HG03280 (cell line): Measurements from ENCODE around the gene CCDC184.

Experiments
- ATAC-seq: cut with Tn5 transposase; IDR thresholded peaks from one replicate; pipeline ENCODE4 v1.9.1; 2021; ENCODE audit warnings: mild to moderate bottlenecking, moderate library complexity; ENCODE audit not compliant: unreplicated experiment

The CCDC184 gene

DNA sequence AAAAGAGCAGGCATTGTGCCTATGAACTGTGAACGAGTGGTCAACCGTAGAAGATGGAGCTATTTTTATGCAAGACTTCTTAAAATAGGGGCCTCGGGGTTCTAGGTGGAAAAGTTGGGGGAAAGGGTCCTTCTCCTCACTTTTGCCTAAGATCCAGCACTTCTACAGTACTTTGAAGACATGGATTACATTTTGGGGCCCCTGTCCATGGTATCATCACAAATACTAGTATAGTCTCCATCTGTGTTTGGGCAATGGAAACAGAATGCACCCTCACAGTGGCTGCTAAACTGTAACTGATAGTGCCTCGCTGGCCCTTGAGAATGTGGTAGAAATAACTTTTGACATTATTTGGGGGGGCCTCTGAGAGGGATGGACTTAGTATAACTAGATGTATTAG, 5.5 kb upstream of the CCDC184 start:
- ATAC-seq: no peak

DNA sequence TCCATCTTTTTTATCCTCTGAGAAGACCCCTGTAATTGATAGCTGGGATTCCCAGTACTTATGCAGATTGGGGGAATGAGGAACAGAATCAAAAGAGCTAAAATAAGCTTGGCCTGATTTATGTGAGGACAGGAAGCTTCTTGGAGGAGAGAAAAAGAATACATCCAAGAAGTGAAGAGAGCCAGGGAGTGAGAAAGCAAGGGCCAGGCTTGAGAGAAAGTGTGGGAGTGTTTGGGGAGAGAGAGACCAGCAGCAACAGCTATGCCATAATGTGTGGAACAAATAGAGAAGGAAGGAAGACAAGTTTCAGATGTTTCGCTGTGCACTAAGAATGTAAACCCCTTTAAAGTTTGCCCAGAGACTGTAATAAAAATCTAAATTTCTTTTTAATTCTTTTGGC, 4.0 kb upstream of the CCDC184 start:
- ATAC-seq: no peak

DNA sequence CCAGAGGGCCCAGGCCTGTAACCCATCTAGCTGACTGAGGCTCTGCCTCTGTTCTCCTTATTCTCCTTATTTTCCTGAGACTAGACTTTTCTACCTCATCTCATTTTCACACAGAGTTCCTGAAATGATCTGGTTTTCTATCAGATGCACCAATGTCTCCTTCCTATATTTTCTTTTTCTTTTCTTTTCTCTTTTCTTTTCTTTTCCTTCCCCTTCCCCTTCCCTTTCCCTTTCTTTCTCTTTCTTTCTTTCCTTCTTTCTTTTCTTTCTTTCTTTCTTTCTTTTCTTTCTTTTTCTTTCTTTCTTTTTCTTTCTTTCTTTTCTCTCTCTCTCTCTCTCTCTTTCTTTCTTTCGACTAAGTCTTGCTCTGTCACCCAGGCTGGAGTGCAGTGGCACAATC, 3.0 kb upstream of the CCDC184 start:
- no peak for ATAC-seq

DNA sequence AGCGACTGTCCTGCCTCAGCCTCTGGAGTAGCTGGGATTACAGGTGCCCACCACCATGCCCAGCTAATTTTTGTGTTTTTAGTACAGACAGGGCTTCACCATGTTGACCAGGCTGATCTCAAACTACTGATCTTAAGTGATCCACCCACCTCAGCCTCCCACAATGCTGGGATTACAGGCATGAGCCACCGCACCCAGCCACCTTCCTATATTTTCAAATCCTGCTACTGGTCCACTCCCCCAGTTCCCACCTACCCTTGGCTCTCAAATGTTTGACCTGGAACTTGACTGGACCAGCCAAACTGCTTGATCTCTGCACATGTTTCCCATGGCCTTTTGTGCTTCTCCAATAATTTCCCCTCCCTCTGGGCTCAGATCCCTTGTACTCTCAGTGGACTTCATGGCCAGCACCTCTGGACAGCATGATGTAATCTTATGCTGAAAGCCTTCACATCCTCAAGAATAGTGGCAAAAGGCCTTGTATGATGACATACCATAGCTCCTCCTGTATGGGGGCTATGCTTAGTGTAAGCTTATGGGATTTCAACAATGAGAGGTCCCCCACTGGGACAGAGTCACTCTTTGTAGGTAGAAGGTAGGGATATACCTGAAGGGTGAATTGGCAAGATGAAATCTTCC, 2.5 kb upstream of the CCDC184 start:
- no peak for ATAC-seq

DNA sequence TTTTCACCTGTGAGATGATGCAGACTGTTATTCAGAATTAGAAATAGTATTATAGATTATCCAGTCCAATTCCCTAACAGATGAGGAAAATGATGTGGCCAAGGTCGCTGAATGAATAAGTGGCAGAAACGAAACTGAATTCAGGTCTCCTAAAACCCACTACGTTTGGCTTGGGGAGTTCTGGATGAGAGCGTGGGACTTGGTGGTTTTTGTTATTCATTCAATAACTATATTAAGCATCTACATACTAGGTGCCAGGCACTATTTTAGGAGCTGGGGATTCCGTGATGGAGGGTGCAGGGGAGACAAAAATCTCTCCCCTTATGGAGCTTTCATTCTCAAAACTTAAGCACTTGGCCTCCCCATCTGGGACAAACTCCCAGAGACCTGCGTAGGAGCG, 813 bp upstream of the CCDC184 start:
- no peak for ATAC-seq

DNA sequence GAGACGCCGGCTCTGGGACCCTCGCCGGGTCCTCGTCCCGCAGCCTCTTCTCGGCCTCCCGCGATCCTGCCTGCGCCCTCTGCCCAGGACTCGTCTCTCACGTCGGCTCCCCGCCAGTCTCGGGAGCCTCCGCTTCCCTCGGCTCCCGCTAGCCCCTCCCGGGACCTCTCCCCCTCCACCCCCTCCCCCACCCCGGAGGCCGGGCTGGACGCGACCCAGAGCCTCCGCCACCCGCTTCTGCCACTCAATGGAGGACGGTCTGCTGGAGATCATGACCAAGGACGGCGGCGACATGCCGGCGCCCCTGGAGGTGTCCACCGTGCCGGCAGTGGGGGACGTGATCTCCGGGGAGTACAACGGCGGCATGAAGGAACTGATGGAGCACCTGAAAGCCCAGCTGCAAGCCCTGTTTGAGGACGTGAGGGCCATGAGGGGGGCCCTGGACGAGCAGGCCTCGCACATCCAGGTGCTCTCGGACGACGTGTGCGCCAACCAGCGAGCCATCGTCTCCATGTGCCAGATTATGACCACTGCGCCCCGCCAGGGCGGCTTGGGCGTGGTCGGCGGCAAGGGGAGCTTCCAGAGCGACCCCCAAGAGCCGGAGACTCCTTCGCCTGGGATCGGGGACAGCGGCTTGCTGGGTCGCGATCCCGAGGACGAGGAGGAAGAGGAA, 568 bp downstream of the CCDC184 start:
- no peak for ATAC-seq

DNA sequence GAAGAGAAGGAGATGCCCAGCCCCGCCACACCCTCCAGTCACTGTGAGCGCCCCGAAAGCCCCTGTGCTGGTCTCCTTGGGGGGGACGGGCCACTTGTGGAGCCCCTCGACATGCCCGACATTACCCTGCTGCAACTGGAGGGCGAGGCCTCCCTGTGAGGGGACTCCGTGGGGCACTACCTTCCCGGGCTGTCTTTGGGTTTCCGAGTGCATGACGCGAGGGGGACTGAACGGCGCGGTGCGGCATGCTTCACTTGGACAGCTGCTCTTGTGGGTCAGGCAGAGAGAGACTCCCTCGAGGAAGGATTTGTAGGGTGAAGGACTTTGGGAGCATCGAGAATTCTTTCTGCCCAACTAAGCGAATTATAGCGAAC, 1.1 kb downstream of the CCDC184 start:
- ATAC-seq: no peak

DNA sequence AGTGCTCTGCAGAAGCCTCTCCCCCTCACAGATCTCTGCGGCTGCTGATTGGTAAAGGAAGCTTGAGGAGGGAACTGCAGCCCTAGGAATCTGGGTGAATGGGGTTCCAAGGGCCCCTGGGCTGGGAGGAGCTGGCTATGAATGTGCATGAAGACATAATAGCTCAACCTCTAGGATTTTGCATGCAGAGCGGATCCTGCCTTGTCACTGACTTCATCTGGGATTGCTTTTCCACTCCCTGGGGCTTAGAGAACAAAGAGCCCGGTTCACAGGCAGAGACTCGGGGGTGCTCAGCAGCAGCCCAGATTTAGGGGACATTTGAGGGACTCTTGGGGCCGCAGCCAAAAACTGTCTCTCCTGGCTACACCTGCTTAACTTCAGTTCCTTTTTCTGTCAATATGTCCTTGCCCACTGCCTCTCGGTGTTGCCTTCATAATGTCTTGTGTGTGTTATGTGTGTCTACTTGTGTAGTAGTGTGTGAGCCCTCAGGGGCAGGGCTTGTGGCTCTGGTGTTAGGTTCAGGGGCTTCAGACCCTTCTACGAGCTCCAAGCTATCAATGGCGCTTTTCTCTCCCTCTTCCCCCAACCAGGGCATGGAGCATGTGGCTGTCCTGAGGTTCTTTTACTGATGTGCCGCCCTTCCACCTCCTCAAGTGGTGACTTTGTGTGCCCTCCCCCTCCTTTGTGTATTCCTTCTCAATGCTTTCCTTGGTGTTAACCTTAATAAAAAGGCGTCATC, 1.9 kb downstream of the CCDC184 start:
- ATAC-seq: no peak

DNA sequence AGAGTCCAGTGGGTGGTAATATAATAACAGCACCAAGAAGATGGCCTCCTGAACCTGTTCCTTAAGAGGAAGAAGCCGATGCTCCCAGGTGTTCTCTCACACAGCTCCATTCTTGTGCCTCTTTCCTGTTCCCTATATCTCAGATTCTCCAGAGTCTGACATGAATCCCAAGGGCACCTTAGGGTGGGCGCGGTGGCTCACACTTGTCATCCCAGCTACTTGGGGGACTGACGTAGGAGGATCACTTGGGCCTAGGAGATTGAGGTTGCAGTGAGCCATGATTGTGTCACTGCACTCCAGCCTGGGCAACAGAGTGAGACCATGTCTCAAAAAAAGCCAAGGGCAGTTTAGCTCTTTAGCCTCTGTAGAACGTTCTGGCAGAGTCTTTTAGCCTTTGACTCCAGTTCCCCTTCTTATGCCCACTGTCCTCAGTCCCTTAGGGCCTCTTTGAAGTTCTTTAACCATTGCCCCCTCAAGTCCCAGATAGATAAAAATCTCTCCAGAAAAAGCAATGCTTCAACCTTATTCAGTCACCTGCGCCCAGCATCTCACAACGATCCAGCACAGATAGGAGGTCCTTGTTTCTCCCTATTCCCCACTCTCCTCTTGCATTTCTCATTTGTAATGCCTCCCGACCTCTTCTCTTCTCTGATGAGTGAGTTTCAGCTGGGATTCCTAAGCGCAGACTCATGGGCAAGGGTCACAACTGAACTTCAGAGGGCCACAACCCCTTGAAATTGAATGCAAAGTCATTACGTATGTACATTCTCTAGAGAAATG, 4.7 kb downstream of the CCDC184 start:
- ATAC-seq: no peak

DNA sequence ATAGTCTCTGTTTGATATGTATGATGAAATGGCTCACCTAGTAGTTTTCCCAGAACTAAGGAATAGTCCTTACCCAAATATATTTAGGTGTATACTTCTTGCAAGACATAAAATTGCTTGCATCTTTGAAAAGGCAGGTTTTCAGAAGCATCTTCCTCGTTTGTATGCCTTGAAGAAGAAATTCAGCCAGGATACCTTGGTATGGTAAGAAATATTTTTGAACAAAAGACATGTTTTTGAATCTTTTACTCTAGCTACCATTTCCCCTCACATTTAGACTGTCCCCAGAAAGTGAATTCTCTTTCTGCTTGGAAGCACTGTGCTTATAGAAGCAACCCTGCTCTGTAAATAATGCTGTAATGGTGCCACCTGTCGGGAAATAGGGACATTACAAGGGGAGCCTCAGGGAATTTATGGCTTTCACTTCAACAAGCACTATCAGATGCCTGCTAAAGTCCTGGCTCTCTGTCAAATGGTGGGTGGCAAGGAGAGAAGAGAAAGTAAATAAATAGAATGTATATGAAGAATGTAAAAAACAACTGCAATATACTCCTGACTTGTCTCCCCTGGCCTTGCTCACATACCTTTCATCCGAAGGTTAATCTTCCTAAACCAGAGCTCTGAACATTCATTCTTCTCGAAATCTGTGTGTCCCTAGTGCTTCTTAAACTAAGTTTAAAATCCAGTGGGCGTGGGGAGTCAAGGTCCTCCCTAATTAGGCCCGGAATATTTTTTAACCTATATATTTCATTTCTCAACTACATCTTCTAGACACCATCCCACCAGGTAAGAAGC, 6.1 kb downstream of the CCDC184 start:
- peak; percentile 51 for ATAC-seq

DNA sequence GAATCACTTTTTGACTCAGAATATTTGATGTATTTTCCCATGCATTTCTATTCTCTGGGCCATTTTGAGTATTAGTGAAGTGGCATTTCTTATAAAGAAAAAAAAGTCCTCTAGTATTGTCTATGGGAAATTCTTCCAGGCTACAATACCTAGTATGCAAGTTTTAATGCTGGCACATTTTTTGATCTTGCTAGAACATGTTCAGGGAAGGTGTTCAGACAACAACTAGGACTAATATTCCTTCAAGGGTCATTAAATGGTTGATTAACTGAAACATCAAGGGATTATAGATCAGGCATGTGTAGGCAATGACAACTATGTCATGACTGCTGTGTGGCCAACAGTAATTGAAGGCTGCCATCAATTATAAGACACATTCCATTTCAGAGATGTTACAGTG, 7.7 kb downstream of the CCDC184 start:
- no peak for ATAC-seq

DNA sequence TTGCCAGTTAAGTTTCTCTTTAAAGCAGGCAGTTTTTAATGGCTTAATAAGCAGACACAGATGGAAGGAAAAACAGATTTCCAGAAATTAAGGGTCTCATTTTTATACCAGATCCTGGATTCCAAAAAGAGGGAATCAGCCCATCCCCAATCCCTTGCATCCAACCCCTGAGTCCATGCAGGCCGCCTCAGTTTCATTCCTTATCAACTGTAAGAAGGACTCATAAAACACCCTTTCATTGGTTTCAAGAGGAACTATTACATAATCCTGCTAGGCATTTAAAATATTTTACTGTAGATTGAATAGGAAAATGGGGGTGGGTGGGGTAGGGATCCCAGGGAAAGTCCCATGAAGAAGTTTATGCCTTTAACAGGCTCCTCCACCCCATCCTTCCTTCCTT, 9.4 kb downstream of the CCDC184 start:
- no peak for ATAC-seq

DNA sequence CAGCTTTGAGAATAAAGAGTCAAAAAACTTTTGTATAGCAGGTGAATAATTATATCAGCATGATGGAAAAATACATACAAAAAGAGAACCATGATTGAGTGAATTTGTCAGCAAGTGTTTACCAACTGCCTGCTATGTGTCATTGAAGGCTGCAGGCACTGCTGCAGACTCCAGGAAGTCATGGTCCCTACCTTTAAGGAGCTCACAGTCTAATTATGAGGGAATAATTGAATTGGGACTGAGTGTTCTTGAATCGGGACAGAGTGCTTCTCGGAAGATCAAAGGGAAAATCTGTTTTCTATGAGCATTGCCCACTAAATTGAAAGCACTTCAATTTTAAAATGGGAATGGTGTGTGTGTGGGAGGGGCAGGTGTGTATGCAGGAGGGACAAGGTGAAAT, 10.2 kb downstream of the CCDC184 start:
- ATAC-seq: no peak

DNA sequence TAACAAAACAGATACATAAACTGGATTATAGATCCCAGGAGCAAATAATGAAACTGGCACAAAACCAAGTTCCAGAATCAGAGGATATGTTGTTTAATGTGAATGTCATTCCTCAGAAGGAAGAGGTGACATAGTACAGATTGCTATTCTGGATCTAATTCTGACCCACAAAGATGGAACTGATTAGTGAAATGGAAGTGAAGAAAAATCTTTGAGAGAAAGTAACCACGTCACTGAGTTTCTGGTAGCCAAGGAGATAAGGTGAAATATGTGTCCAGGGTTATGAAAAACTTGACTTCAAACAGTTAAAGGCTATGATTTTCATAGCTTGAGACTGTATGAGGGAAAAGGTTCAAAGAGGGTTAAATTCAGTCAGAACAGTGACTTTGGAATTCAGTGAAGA, 11.4 kb downstream of the CCDC184 start:
- ATAC-seq: no peak

DNA sequence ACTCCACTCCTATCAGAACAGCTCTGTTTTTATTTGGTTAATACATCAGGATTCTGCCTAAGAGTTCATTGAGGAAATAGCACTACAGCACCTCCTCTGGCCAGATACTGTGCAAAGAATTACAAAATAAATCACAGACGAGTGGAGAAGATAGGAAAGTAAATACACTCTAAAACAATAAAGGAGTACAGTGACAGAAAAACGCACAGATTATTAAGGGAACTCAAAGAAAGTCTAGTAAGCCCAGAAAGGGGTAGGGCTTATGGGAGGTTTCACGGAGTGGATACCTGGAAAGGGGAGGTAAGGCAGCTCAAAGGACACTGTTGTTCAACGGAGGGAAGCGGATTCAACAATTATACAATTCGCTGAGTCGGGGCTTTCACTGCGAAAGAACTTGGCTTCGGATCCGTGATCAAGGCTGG, 14.1 kb downstream of the CCDC184 start:
- peak; percentile 22 for ATAC-seq

DNA sequence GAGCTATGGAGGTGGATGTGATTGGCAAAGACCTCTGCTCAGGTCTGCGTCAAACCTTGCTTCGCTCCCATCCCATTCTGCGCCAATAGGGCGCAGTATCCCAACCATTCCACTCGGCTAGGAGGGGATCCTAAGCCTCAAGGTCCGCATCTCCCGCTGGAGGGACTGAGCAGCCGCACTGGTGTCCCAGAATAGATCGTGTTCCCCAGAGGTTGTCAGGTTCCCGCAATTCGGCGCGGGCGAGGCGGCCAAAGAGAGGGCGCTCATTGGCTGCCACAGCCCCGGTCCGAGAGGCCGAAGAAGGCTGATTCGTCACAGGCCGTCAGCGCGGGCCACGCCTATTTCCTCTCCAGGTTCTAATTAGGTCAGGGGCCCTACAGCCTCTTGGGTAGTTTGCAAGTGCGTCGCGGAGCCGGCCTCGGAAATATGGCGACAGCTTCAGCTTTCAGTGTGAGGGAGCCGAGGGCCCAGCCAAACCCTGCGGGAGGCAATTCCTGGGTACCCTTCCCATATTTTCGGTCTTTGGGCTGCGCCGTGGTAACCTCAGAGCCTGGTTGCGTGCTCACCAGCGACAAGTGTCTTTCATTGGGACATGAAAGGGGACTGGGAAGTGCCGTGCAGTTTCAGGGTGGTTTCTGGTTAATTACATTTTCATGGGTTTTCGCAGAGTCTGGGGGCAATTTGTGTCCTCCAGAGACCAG, 14.7 kb downstream of the CCDC184 start:
- ATAC-seq: peak; percentile 99

DNA sequence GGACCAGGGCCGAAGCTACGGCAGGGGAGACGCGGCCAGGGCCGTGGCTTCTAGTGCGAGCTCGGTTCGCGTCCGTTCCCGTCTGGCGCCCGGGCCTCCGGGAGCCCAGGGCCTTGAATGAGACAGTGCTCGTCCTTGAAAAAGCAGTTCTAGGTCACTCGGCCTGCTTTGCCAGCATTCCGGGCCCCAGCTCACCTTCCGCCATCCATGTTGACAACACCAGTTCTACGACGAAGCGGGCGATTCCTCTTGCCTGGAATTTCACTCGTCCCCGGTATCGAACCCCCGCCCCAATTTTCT, 15.2 kb downstream of the CCDC184 start:
- ATAC-seq: peak; percentile 9

DNA sequence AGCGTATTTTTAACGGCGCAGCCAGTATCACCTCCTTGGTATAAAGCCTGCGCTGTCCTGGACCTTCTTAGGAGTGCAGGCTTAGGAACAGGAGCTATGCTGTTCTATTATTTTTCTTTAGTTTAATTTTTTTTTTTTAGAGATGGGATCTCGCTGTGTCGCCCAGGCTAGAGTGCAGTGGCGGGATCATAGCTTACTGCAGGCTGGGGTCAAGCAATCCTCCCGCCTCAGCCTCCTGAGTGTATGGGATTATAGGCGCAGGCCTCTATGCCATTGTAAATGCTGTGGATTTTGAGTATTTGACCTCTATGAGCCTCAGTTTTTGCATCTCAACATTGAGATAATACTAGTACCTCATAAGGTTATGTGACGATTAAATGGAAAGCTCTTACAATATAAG, 15.5 kb downstream of the CCDC184 start:
- ATAC-seq: no peak

DNA sequence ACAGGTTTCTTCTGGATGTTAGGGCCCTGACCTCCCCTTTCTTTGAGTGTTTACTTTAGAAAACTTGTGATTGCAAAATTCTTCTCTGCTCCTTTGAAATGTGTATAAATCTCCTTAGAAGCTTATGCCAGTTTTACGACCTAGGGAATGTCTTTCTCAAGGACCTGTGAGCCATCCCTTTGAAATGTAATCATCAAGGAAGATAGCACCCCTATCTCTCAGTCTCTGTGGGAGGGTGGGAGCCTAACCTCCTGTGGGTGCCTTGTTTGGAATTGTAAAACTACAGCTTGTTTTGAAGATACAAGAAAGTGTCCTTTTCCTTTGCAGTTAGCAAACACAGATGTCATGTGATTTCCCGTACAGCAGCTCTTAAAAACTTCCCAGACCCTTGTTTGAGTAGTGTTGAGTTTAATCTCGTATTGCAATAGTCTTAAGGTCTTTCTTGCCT, 16.4 kb downstream of the CCDC184 start:
- no peak for ATAC-seq

DNA sequence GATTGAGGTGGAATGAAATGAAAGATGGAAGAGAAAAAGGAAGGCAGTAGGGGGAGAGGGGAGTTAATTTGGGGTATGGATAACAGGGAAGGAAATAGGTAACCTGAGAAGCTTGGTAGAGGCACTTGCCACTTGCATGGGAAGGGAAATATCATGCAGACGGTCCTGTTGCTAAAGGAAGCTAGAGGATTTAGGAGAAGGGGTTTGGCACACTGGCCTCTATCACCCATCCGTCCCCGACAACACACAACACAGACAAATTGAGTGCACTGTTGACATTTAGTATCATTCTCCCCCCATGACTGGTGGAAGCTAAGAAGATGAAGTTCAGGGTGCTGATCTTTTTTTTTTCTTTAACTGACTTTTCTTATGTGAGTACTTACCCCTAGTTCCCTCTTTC, 17.6 kb downstream of the CCDC184 start:
- no peak for ATAC-seq
